Neural progenitor cell (in vitro differentiated cells): ENCODE measurements around the gene CCDC97. TPM values are rescaled to one million over a fixed set of nuclear protein-coding genes. Genes with fewer than 3 reads are reported as not detected.

Experiments used
- DNase-seq: peaks from one replicate; pipeline ENCODE4 v3.0.0-alpha.2; 2016; ENCODE audit warnings: low spot score
- H2AFZ ChIP-seq: fragments of 200-600 bp; sonication (generic); replicated peaks from 2 replicates; pipeline ENCODE4 v1.6.1; 2016; ENCODE audit warnings: antibody characterized with exemption
- H3F3A ChIP-seq: fragments of 200-600 bp; sonication (generic); 2 replicates; pipeline ENCODE4 v1.6.1; 2016; ENCODE audit warnings: antibody characterized with exemption, low read depth
- H3K27ac ChIP-seq: fragments of 200-600 bp; sonication (generic); 2 replicates; pipeline ENCODE4 v1.5.1; 2016; ENCODE audit warnings: mild to moderate bottlenecking
- H3K27me3 ChIP-seq: fragments of 200-600 bp; sonication (generic); 2 replicates; pipeline ENCODE4 v1.6.1; 2016; ENCODE audit warnings: mild to moderate bottlenecking, moderate library complexity
- H3K36me3 ChIP-seq: fragments of 200-600 bp; sonication (generic); 2 replicates; pipeline ENCODE4 v1.5.1; 2016
- H3K4me1 ChIP-seq: fragments of 200-600 bp; sonication (generic); 2 replicates; pipeline ENCODE4 v1.6.1; 2016; ENCODE audit warnings: mixed run types
- H3K4me2 ChIP-seq: fragments of 200-600 bp; sonication (generic); 2 replicates; pipeline ENCODE4 v1.6.1; 2016
- H3K4me3 ChIP-seq: fragments of 200-600 bp; sonication (generic); 2 replicates; pipeline ENCODE4 v1.5.1; 2016
- H3K79me2 ChIP-seq: fragments of 200-600 bp; sonication (generic); 2 replicates; pipeline ENCODE4 v1.6.1; 2016; ENCODE audit warnings: low read depth
- H3K9ac ChIP-seq: fragments of 200-600 bp; sonication (generic); 2 replicates; pipeline ENCODE4 v1.6.1; 2016
- H3K9me3 ChIP-seq: fragments of 200-600 bp; sonication (generic); 2 replicates; pipeline ENCODE4 v1.5.1; 2016; ENCODE audit warnings: low read depth
- H4K20me1 ChIP-seq: fragments of 200-600 bp; sonication (generic); 2 replicates; pipeline ENCODE4 v1.6.1; 2016; ENCODE audit warnings: low read depth
- H3K27ac Mint-ChIP-seq: 3 replicates; pipeline ENCODE4 v1.8.0; 2021; ENCODE audit warnings: mixed read lengths
- H3K27me3 Mint-ChIP-seq: 2 replicates; pipeline ENCODE4 v1.8.0; 2022; ENCODE audit warnings: low read depth, mild to moderate bottlenecking, inconsistent platforms, moderate library complexity, mixed read lengths; ENCODE audit not compliant: insufficient read depth
- H3K36me3 Mint-ChIP-seq: 3 replicates; pipeline ENCODE4 v1.8.0; 2021; ENCODE audit warnings: mixed read lengths
- H3K4me1 Mint-ChIP-seq: 3 replicates; pipeline ENCODE4 v1.8.0; 2021; ENCODE audit warnings: mixed read lengths
- H3K4me3 Mint-ChIP-seq: 3 replicates; pipeline ENCODE4 v1.8.0; 2021; ENCODE audit warnings: mild to moderate bottlenecking, moderate library complexity, mixed read lengths
- H3K9me3 Mint-ChIP-seq: 3 replicates; pipeline ENCODE4 v1.8.0; 2020; ENCODE audit warnings: mixed read lengths
- EZH2 ChIP-seq: fragments of 200-600 bp; sonication (generic); IDR thresholded peaks from 2 replicates; pipeline ENCODE4 v1.6.1; 2017; ENCODE audit warnings: antibody characterized with exemption, mild to moderate bottlenecking, moderate library complexity
- EZH2phosphoT487 ChIP-seq: fragments of 200-600 bp; sonication (generic); IDR thresholded peaks from 2 replicates; pipeline ENCODE4 v1.6.1; 2017; ENCODE audit warnings: antibody characterized with exemption
- total RNA-seq: library from RNA; depleted of rRNA; stranded (reverse); fragments of >200 nt; gene quantifications from 2 replicates; pipeline ENCODE4 v1.2.3, GENCODE V29; 2015; ENCODE audit warnings: low replicate concordance
- TF ChIP-seq, protein P1 (sequence below): fragments of 200-600 bp; sonication (generic); IDR thresholded peaks from 2 replicates; pipeline ENCODE4 v1.5.1; 2017; ENCODE audit warnings: antibody characterized with exemption, mild to moderate bottlenecking

CCDC97 gene
- total RNA-seq, 1 donor from 2014 or later, result 19.1 TPM

DNA sequence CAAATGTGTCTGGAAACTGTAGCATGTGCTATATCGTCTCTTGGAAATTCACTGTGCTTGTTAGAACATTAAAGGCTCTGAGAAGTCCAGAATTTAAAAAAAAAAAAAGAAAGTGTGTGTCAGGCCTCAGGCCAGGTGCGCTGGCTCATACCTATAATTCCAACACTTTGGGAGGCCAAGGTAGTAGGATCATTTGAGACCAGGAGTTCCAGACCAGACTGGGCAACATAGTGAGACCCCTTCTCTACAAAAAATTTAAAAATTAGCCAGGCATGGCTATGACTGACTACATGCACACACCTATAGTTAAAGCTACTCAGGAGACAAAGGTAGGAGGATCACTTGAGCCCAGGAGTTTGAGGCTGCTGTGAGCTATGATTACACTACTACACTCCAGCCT lies 40.9 kb upstream of the CCDC97 start:
- H3K27ac Mint-ChIP-seq, result no peak overlapping the region
- H3K36me3 Mint-ChIP-seq, result peaks cover 20% of the 10 kb centered on the region
- Histone ChIP-seq H4K20me1 (peaks cover 64% of the 10 kb centered on the region), H3K9me3 (no peaks in the 10 kb centered on the region), H3K4me3 (no peak overlapping the region), H3K4me1 (peaks cover 16% of the 10 kb centered on the region), H2AFZ (no peak overlapping the region), H3K79me2 (peaks cover 68% of the 10 kb centered on the region), H3F3A (peaks cover 18% of the 10 kb centered on the region), H3K4me2 (no peak overlapping the region), H3K36me3 (peaks cover 26% of the 10 kb centered on the region), H3K27me3 (no peaks in the 10 kb centered on the region), H3K27ac (no peak overlapping the region), H3K9ac (no peak overlapping the region)
- H3K27me3 Mint-ChIP-seq, result peaks cover 8% of the 10 kb centered on the region
- H3K9me3 Mint-ChIP-seq, result no peaks in the 10 kb centered on the region
- peaks cover 18% of the 10 kb centered on the region for H3K4me1 Mint-ChIP-seq
- TF ChIP-seq EZH2phosphoT487, result no peak
- no peak for TF ChIP-seq EZH2
- TF ChIP-seq, protein P1, sequence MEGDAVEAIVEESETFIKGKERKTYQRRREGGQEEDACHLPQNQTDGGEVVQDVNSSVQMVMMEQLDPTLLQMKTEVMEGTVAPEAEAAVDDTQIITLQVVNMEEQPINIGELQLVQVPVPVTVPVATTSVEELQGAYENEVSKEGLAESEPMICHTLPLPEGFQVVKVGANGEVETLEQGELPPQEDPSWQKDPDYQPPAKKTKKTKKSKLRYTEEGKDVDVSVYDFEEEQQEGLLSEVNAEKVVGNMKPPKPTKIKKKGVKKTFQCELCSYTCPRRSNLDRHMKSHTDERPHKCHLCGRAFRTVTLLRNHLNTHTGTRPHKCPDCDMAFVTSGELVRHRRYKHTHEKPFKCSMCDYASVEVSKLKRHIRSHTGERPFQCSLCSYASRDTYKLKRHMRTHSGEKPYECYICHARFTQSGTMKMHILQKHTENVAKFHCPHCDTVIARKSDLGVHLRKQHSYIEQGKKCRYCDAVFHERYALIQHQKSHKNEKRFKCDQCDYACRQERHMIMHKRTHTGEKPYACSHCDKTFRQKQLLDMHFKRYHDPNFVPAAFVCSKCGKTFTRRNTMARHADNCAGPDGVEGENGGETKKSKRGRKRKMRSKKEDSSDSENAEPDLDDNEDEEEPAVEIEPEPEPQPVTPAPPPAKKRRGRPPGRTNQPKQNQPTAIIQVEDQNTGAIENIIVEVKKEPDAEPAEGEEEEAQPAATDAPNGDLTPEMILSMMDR, result no peak
- no peak overlapping the region for H3K4me3 Mint-ChIP-seq
- DNase-seq, result no peak

GRCh38 chr19:41269571-41269970 lies 40.4 kb upstream of the CCDC97 start:
- Mint-ChIP-seq H3K9me3 (no peaks in the 10 kb centered on the region), H3K4me3 (no peak overlapping the region), H3K4me1 (peaks cover 18% of the 10 kb centered on the region), H3K27ac (no peak overlapping the region), H3K27me3 (peaks cover 8% of the 10 kb centered on the region), H3K36me3 (peaks cover 23% of the 10 kb centered on the region)
- no peaks in the 10 kb centered on the region for H3K27me3 ChIP-seq
- peaks cover 65% of the 10 kb centered on the region for H4K20me1 ChIP-seq
- H3K27ac ChIP-seq, result no peak overlapping the region
- no peak overlapping the region for H3K9ac ChIP-seq
- no peak for DNase-seq
- no peak overlapping the region for H2AFZ ChIP-seq
- no peak for TF ChIP-seq EZH2
- H3F3A ChIP-seq, result peaks cover 15% of the 10 kb centered on the region
- no peak overlapping the region for H3K4me3 ChIP-seq
- peaks cover 65% of the 10 kb centered on the region for H3K79me2 ChIP-seq
- H3K36me3 ChIP-seq, result peaks cover 31% of the 10 kb centered on the region
- no peaks in the 10 kb centered on the region for H3K9me3 ChIP-seq
- H3K4me1 ChIP-seq, result peaks cover 16% of the 10 kb centered on the region
- no peak overlapping the region for H3K4me2 ChIP-seq

DNA sequence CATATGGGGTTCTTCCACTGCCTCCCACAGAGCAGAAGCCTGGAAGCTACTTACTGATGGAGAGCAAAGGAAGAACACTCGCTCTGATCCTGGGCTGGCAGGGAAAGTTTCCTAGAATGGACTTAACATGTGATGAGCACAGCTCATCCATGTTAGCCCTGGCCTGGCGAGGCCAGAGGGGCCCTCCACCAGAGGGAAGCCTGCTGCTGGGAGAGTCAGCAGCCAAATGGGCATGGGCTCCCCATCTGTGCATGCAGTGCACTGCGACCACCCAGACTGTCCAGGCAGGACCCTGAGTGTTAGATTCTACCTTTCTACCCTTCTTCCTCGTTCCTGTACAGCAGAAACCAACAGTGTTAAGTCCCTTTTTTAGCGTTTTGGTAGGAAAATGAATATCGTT lies 36.9 kb upstream of the CCDC97 start:
- Mint-ChIP-seq H3K27ac (no peak overlapping the region), H3K27me3 (no peaks in the 10 kb centered on the region), H3K9me3 (no peaks in the 10 kb centered on the region), H3K4me3 (no peak overlapping the region), H3K4me1 (no peaks in the 10 kb centered on the region), H3K36me3 (peaks cover 34% of the 10 kb centered on the region)
- Histone ChIP-seq H2AFZ (no peak overlapping the region), H3F3A (peaks cover 6% of the 10 kb centered on the region), H3K9me3 (no peaks in the 10 kb centered on the region), H3K79me2 (peaks cover 35% of the 10 kb centered on the region), H3K4me1 (no peaks in the 10 kb centered on the region), H3K36me3 (peaks cover 38% of the 10 kb centered on the region), H3K4me3 (no peak overlapping the region), H4K20me1 (peaks cover 48% of the 10 kb centered on the region), H3K9ac (no peak overlapping the region), H3K27me3 (no peaks in the 10 kb centered on the region), H3K27ac (no peak overlapping the region), H3K4me2 (no peak overlapping the region)
- DNase-seq, result no peak
- TF ChIP-seq EZH2 (no peak), EZH2phosphoT487 (no peak)
- TF ChIP-seq, protein P1, result no peak

DNA sequence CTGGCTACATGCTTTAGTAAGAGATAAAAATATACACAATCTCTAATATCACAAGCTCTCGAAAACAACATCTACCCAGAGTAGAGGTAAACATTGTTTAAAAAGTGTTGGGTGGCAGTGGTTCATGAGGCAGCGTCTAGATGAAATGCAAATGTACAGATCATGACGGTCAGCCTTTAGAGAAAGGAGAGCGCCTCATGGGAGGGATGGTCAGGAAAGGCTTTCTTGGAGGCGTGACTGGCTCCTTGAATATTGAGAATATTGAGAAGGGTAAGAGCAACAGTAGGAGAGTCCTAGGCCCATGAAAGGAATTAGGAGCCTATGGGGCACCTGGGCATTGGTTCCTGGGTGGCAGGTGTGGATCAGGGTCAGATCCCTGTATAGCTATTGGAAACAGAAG lies 35.2 kb upstream of the CCDC97 start:
- TF ChIP-seq EZH2, result no peak
- TF ChIP-seq, protein P1, result no peak
- no peak for TF ChIP-seq EZH2phosphoT487
- H3K4me1 Mint-ChIP-seq, result no peaks in the 10 kb centered on the region
- Histone ChIP-seq H3K9me3 (no peaks in the 10 kb centered on the region), H3K4me3 (no peak overlapping the region), H3K27ac (no peak overlapping the region), H3K9ac (no peak overlapping the region), H3K4me2 (no peak overlapping the region), H3K36me3 (peaks cover 36% of the 10 kb centered on the region), H2AFZ (no peak overlapping the region), H3K27me3 (no peaks in the 10 kb centered on the region), H3F3A (peaks cover 6% of the 10 kb centered on the region), H4K20me1 (peaks cover 47% of the 10 kb centered on the region), H3K79me2 (peaks cover 18% of the 10 kb centered on the region), H3K4me1 (no peaks in the 10 kb centered on the region)
- no peaks in the 10 kb centered on the region for H3K27me3 Mint-ChIP-seq
- DNase-seq, result no peak
- H3K27ac Mint-ChIP-seq, result no peak overlapping the region
- H3K9me3 Mint-ChIP-seq, result no peaks in the 10 kb centered on the region
- H3K36me3 Mint-ChIP-seq, result peaks cover 42% of the 10 kb centered on the region
- H3K4me3 Mint-ChIP-seq, result no peak overlapping the region
